Activated CD8-positive, alpha-beta memory T cell treated with anti-CD3 and anti-CD28 coated beads, Interleukin-2, amount 10 ng/mL, durations not matched to agents 7 days and 5 days (primary cell): ENCODE measurements around the gene ATP5F1E. TPM values are rescaled to one million over a fixed set of nuclear protein-coding genes. Genes with fewer than 3 reads are reported as not detected.
"Not testable (repeated sequence)": the region's sequence is repeated elsewhere in the genome, so short reads cannot be mapped to it uniquely, and the experiment has no call there.

Experiments
- ATAC-seq: fragments of 150-1000 bp; cut with Tn5 transposase; one replicate; pipeline ENCODE4 v1.10.0; 2021; ENCODE audit warnings: moderate library complexity
- CTCF ChIA-PET: fragments of 350-600 bp; sonication (Branson Sonifier 250); formaldehyde crosslinking; loops from one replicate; lab custom pipeline; 2021; ENCODE audit warnings: antibody characterized with exemption; lab: Charles Lee
- DNase-seq: peaks from one replicate; pipeline ENCODE4 v3.0.0-alpha.2; 2020
- H3K27ac Mint-ChIP-seq: one replicate; pipeline ENCODE4 v1.8.0; 2021; ENCODE audit warnings: mild to moderate bottlenecking, mixed read lengths
- H3K27me3 Mint-ChIP-seq: one replicate; pipeline ENCODE4 v1.8.0; 2021; ENCODE audit warnings: mixed read lengths
- H3K36me3 Mint-ChIP-seq: one replicate; pipeline ENCODE4 v1.8.0; 2021; ENCODE audit warnings: mild to moderate bottlenecking, mixed read lengths
- H3K4me1 Mint-ChIP-seq: one replicate; pipeline ENCODE4 v1.8.0; 2021; ENCODE audit warnings: mixed read lengths
- H3K4me3 Mint-ChIP-seq: one replicate; pipeline ENCODE4 v1.8.0; 2021; ENCODE audit warnings: mild to moderate bottlenecking, moderate library complexity, mixed read lengths
- H3K9me3 Mint-ChIP-seq: one replicate; pipeline ENCODE4 v1.8.0; 2022; ENCODE audit warnings: low read depth, mixed read lengths
- total RNA-seq, 2 experiments: library from RNA; stranded (reverse); gene quantifications; one replicate each; pipeline ENCODE4 v1.2.3, GENCODE V29; 2021

ATP5F1E gene
- total RNA-seq, 2 experiments from 2014 or later = 78.3 to 80.8 TPM

GRCh38 chr20:59013959-59014608, 18.1 kb downstream of the ATP5F1E start:
- Mint-ChIP-seq H3K27ac (no peak overlapping the region), H3K36me3 (no peaks in the 10 kb centered on the region), H3K27me3 (no peaks in the 10 kb centered on the region), H3K4me1 (peaks cover 53% of the 10 kb centered on the region), H3K9me3 (no peaks in the 10 kb centered on the region), H3K4me3 (no peak overlapping the region)
- ATAC-seq = peak; percentile 60
- peak; percentile 58 for DNase-seq
- CTCF ChIA-PET = interaction anchor here (0.7 to 1.4 kb wide), 3 partner anchors 8 to 18 kb away, joined by 3 read pairs; partner anchors contain the start of gene ATP5F1E

GRCh38 chr20:59013031-59013951, 18.8 kb downstream of the ATP5F1E start:
- H3K27me3 Mint-ChIP-seq = no peaks in the 10 kb centered on the region
- H3K9me3 Mint-ChIP-seq = no peaks in the 10 kb centered on the region
- no peak for ATAC-seq
- no peak overlapping the region for H3K4me3 Mint-ChIP-seq
- no peak overlapping the region for H3K27ac Mint-ChIP-seq
- CTCF ChIA-PET = interaction anchor here (0.9 to 1.4 kb wide), 2 partner anchors 18 to 19 kb away, joined by 3 read pairs; partner anchors contain the start of gene ATP5F1E
- H3K36me3 Mint-ChIP-seq = no peaks in the 10 kb centered on the region
- peak; percentile 36 for DNase-seq
- peaks cover 53% of the 10 kb centered on the region for H3K4me1 Mint-ChIP-seq

GRCh38 chr20:59011874-59012157, 20.3 kb downstream of the ATP5F1E start:
- H3K27me3 Mint-ChIP-seq, H3K4me3 Mint-ChIP-seq, DNase-seq, H3K36me3 Mint-ChIP-seq, H3K27ac Mint-ChIP-seq, H3K9me3 Mint-ChIP-seq, CTCF ChIA-PET, ATAC-seq: not testable (repeated sequence)
- peaks cover 51% of the 10 kb centered on the region for H3K4me1 Mint-ChIP-seq

GRCh38 chr20:59010995-59011873, 20.9 kb downstream of the ATP5F1E start:
- DNase-seq (peak; percentile 75), ATAC-seq (peak; percentile 32)
- H3K9me3 Mint-ChIP-seq = no peaks in the 10 kb centered on the region
- CTCF ChIA-PET = interaction anchor here (0.7 to 1.0 kb wide), 3 partner anchors 21 to 487 kb away, joined by 3 to 5 read pairs (median 3); partner anchors contain the start of gene ATP5F1E
- H3K4me1 Mint-ChIP-seq = peaks cover 47% of the 10 kb centered on the region
- H3K27me3 Mint-ChIP-seq = no peaks in the 10 kb centered on the region
- H3K36me3 Mint-ChIP-seq = no peaks in the 10 kb centered on the region
- peak overlapping the region; percentile 54 for H3K27ac Mint-ChIP-seq
- no peak overlapping the region for H3K4me3 Mint-ChIP-seq

GRCh38 chr20:59010321-59010994, 21.7 kb downstream of the ATP5F1E start:
- no peaks in the 10 kb centered on the region for H3K27me3 Mint-ChIP-seq
- no peak overlapping the region for H3K4me3 Mint-ChIP-seq
- CTCF ChIA-PET = interaction anchor here (0.7 to 1.0 kb wide), 3 partner anchors 22 to 488 kb away, joined by 3 to 5 read pairs (median 3); partner anchors contain the start of gene ATP5F1E
- no peak overlapping the region for H3K27ac Mint-ChIP-seq
- ATAC-seq (no peak), DNase-seq (no peak)
- peaks cover 48% of the 10 kb centered on the region for H3K4me1 Mint-ChIP-seq
- H3K9me3 Mint-ChIP-seq = no peaks in the 10 kb centered on the region
- no peaks in the 10 kb centered on the region for H3K36me3 Mint-ChIP-seq

GRCh38 chr20:59008715-59009336, 23.3 kb downstream of the ATP5F1E start:
- Mint-ChIP-seq H3K27ac (no peak overlapping the region), H3K4me3 (no peak overlapping the region), H3K36me3 (no peaks in the 10 kb centered on the region), H3K9me3 (no peaks in the 10 kb centered on the region), H3K4me1 (peaks cover 53% of the 10 kb centered on the region), H3K27me3 (no peaks in the 10 kb centered on the region)
- DNase-seq (no peak), ATAC-seq (no peak)
- CTCF ChIA-PET = no interaction called here

GRCh38 chr20:59007665-59008511, 24.2 kb downstream of the ATP5F1E start:
- CTCF ChIA-PET = no interaction called here
- ATAC-seq (no peak), DNase-seq (no peak)
- Mint-ChIP-seq H3K4me1 (peaks cover 52% of the 10 kb centered on the region), H3K27me3 (no peaks in the 10 kb centered on the region), H3K4me3 (peak overlapping the region; percentile 50), H3K36me3 (no peaks in the 10 kb centered on the region), H3K27ac (peak overlapping the region; percentile 54), H3K9me3 (no peaks in the 10 kb centered on the region)

GRCh38 chr20:59006864-59007664, 25.1 kb downstream of the ATP5F1E start, which contains the start of gene CTSZ:
CTSZ (minus strand) TSS chr20:59007254; CDS start chr20:59007128, 126 bp downstream.
- H3K4me1 Mint-ChIP-seq = peaks cover 53% of the 10 kb centered on the region
- DNase-seq (peak; percentile 61), ATAC-seq (peak; percentile 87)
- peaks cover 3% of the 10 kb centered on the region for H3K36me3 Mint-ChIP-seq
- peak within 1 kb of the TSS; percentile 68 for H3K27ac Mint-ChIP-seq
- CTCF ChIA-PET = no interaction called here
- peak within 1 kb of the TSS; percentile 68 for H3K4me3 Mint-ChIP-seq
- H3K27me3 Mint-ChIP-seq = no peaks in the 10 kb centered on the region
- no peaks in the 10 kb centered on the region for H3K9me3 Mint-ChIP-seq

GRCh38 chr20:59006167-59006863, 25.8 kb downstream of the ATP5F1E start:
- CTCF ChIA-PET = no interaction called here
- no peaks in the 10 kb centered on the region for H3K27me3 Mint-ChIP-seq
- H3K36me3 Mint-ChIP-seq = peaks cover 4% of the 10 kb centered on the region
- H3K4me3 Mint-ChIP-seq = peak overlapping the region; percentile 68
- ATAC-seq = peak; percentile 22
- H3K4me1 Mint-ChIP-seq = peaks cover 46% of the 10 kb centered on the region
- DNase-seq = no peak
- peak overlapping the region; percentile 68 for H3K27ac Mint-ChIP-seq
- H3K9me3 Mint-ChIP-seq = no peaks in the 10 kb centered on the region

GRCh38 chr20:59005523-59006166, 26.5 kb downstream of the ATP5F1E start:
- CTCF ChIA-PET = interaction anchor here (1.0 kb wide), 1 partner anchor 217 kb away, joined by 3 read pairs; no protein-coding TSS in a partner anchor
- Mint-ChIP-seq H3K27ac (peak overlapping the region; percentile 81), H3K9me3 (no peaks in the 10 kb centered on the region), H3K4me3 (peak overlapping the region; percentile 68), H3K4me1 (peaks cover 41% of the 10 kb centered on the region), H3K36me3 (peaks cover 4% of the 10 kb centered on the region), H3K27me3 (no peaks in the 10 kb centered on the region)
- DNase-seq (no peak), ATAC-seq (no peak)
